B cell (primary cell): ENCODE data around the gene RSPH1. TPM values are rescaled to one million over a fixed set of nuclear protein-coding genes. Genes with fewer than 3 reads are reported as not detected.

Source experiments
- ATAC-seq: fragments of 200-7000 bp; cut with Tn5 transposase; one replicate; pipeline ENCODE4 v1.10.0; 2021; ENCODE audit warnings: low read depth, mild to moderate bottlenecking, moderate number of reproducible peaks, moderate library complexity
- CTCF ChIA-PET: fragments of 350-600 bp; sonication (Branson Sonifier 250); formaldehyde crosslinking; loops from one replicate; lab custom pipeline; 2021; ENCODE audit warnings: antibody characterized with exemption, inconsistent platforms; lab: Charles Lee
- POLR2A ChIA-PET: fragments of 350-600 bp; sonication (Branson Sonifier 250); formaldehyde crosslinking; loops from one replicate; lab custom pipeline; 2021; ENCODE audit warnings: antibody characterized with exemption; lab: Charles Lee
- DNase-seq: peaks from one replicate; pipeline ENCODE4 v3.0.0; 2013
- H2AFZ ChIP-seq: 2 replicates; pipeline ENCODE4 v1.6.1; 2012; ENCODE audit warnings: mild to moderate bottlenecking, low read depth, low read length; ENCODE audit not compliant: insufficient read depth, poor library complexity, severe bottlenecking
- H3K27ac ChIP-seq, 2 donors: 1 replicate in 1 of 2; 2 replicates in 1 of 2; pipeline ENCODE4 v1.5.1; 2012 to 2013; ENCODE audit warnings: low read length in 2 of 2, mild to moderate bottlenecking in 2 of 2, moderate library complexity in 1 of 2
- H3K27me3 ChIP-seq, 4 experiments: fragments of 200-600 bp in 1 of 4; sonication (generic) in 1 of 4; replicated peaks in 1 of 4; 1 replicate in 2 of 4; 2 replicates in 2 of 4; pipeline versions ENCODE4 v1.6.1 to v1.7.0; 2013 to 2016; ENCODE audit warnings: low read length in 3 of 4, mild to moderate bottlenecking in 2 of 4, mixed read lengths in 1 of 4, moderate library complexity in 1 of 4; ENCODE audit not compliant: insufficient read depth in 4 of 4, control insufficient read depth in 3 of 4; ENCODE audit errors: control extremely low read depth in 1 of 4
- H3K36me3 ChIP-seq, 2 experiments: replicated peaks in 1 of 2; 1 replicate in 1 of 2; 2 replicates in 1 of 2; pipeline versions ENCODE4 v1.6.1 to v1.7.1; 2013; ENCODE audit warnings: low read length in 1 of 2; ENCODE audit not compliant: insufficient read depth in 2 of 2, control insufficient read depth in 1 of 2; ENCODE audit errors: control extremely low read depth in 1 of 2, extremely low read depth in 1 of 2
- H3K4me1 ChIP-seq, 2 donors: fragments of 200-600 bp in 1 of 2; sonication (generic) in 1 of 2; 1 replicate in 1 of 2; 2 replicates in 1 of 2; pipeline versions ENCODE4 v1.5.1 to v1.6.1; 2013 to 2017; ENCODE audit warnings: low read length in 2 of 2; ENCODE audit not compliant: control insufficient read depth in 2 of 2, insufficient read depth in 2 of 2
- H3K4me2 ChIP-seq: replicated peaks from 2 replicates; pipeline ENCODE3; 2012; ENCODE audit warnings: mild to moderate bottlenecking, low read depth, low read length; ENCODE audit not compliant: poor library complexity, severe bottlenecking
- H3K4me3 ChIP-seq, 5 experiments: fragments of 200-600 bp in 1 of 5; sonication (generic) in 1 of 5; 1 replicate in 3 of 5; 2 replicates in 2 of 5; pipeline versions ENCODE4 v1.5.1 to v1.7.0; 2011 to 2016; ENCODE audit warnings: low read length in 4 of 5, mild to moderate bottlenecking in 4 of 5, low read depth in 2 of 5, control low read depth in 1 of 5, moderate library complexity in 1 of 5; ENCODE audit not compliant: insufficient read depth in 1 of 5; ENCODE audit errors: control extremely low read depth in 1 of 5, extremely low read depth in 1 of 5
- H3K79me2 ChIP-seq: fragments of 200-600 bp; sonication (generic); one replicate; pipeline ENCODE4 v1.6.0; 2016; ENCODE audit warnings: low read length; ENCODE audit not compliant: control insufficient read depth, insufficient read depth
- H3K9ac ChIP-seq: fragments of 200-600 bp; sonication (generic); 2 replicates; pipeline ENCODE4 v1.6.1; 2017; ENCODE audit warnings: mild to moderate bottlenecking, low read length, moderate library complexity
- H3K9me3 ChIP-seq, 3 donors: one replicate each; pipeline versions ENCODE4 v1.6.1 to v1.7.1; 2013; ENCODE audit warnings: low read length in 2 of 3; ENCODE audit not compliant: control insufficient read depth in 2 of 3, insufficient read depth in 1 of 3; ENCODE audit errors: control extremely low read depth in 1 of 3
- H4K20me1 ChIP-seq: 2 replicates; pipeline ENCODE4 v1.6.0; 2012; ENCODE audit warnings: mild to moderate bottlenecking, low read length; ENCODE audit not compliant: insufficient read depth, control insufficient read depth, poor library complexity, severe bottlenecking
- H3K27ac Mint-ChIP-seq: one replicate; pipeline ENCODE4 v1.8.0; 2021; ENCODE audit warnings: mixed read lengths
- H3K27me3 Mint-ChIP-seq: one replicate; pipeline ENCODE4 v1.8.0; 2021; ENCODE audit warnings: mixed read lengths
- H3K4me1 Mint-ChIP-seq: one replicate; pipeline ENCODE4 v1.8.0; 2021; ENCODE audit warnings: mixed read lengths
- H3K4me3 Mint-ChIP-seq: one replicate; pipeline ENCODE4 v1.8.0; 2021; ENCODE audit warnings: mixed read lengths
- H3K9me3 Mint-ChIP-seq: one replicate; pipeline ENCODE4 v1.8.0; 2022; ENCODE audit warnings: mixed read lengths; ENCODE audit not compliant: insufficient read depth
- CTCF ChIP-seq: fragments of 200-600 bp; IDR thresholded peaks from one replicate; pipeline ENCODE4 v1.8.0; 2022; ENCODE audit warnings: antibody characterized with exemption, mild to moderate bottlenecking
- EZH2 ChIP-seq: IDR thresholded peaks from 2 replicates; pipeline ENCODE4 v1.6.1; 2012; ENCODE audit warnings: borderline replicate concordance, low read depth, mild to moderate bottlenecking, moderate library complexity, low read length; ENCODE audit not compliant: insufficient read depth, poor library complexity, severe bottlenecking
- WGBS: methylation state at CpG from one replicate; pipeline ENCODE4 v1.1.5; 2013; ENCODE audit warnings: missing lambda C conversion rate; ENCODE audit not compliant: insufficient coverage; 5-methylcytosine and 5-hydroxymethylcytosine counted together
- intact Hi-C: fragments of 100-400 bp; cut with micrococcal nuclease; formaldehyde crosslinking; loops from one replicate; pipeline ENCODE4 v1.10.0; 2022
- polyA plus RNA-seq: library from polyadenylated mRNA; depleted of rRNA; stranded (reverse); fragments of >200 nt; gene quantifications from 2 replicates; pipeline ENCODE4 v1.2.3, GENCODE V29; 2012
- total RNA-seq, 2 donors: library from RNA; stranded (reverse); fragments of 120-200 nt in 1 of 2; gene quantifications; 1 replicate in 1 of 2; 2 replicates in 1 of 2; pipeline versions ENCODE4 v1.2.3 to v1.2.4, GENCODE V29; 2013 to 2022

The RSPH1 gene
- total and polyA plus RNA-seq, 2 donors (not counting 1 experiment from before 2014, with no cell fraction given) = 0.10 to 0.64 TPM

GRCh38 chr21:42533306-42533962, 37.4 kb upstream of the RSPH1 start:
- no peaks in the 10 kb centered on the region for H3K9me3 Mint-ChIP-seq
- peaks cover 54 to 58% of the 10 kb centered on the region in 2 donors for H3K4me1 ChIP-seq
- peak overlapping the region; percentile 86 to 88 for H3K27ac ChIP-seq

More at GRCh38 chr21:42533306-42533962, 37.4 kb upstream of the RSPH1 start:
- WGBS = 97% methylated on average over 9 of the region's 13 CpGs
- Mint-ChIP-seq H3K4me3 (peak overlapping the region; percentile 72), H3K27me3 (no peaks in the 10 kb centered on the region), H3K4me1 (peaks cover 87% of the 10 kb centered on the region), H3K27ac (peak overlapping the region; percentile 94)
- intact Hi-C loops = loop anchor here (10.0 kb wide), 1 partner anchor 609 kb away; no protein-coding TSS in a partner anchor
- Histone ChIP-seq H3K4me2 (peak overlapping the region; percentile 73), H3K27me3 (no peaks in the 10 kb centered on the region), H2AFZ (no peak overlapping the region), H3K36me3 (peaks cover 0 to 15% of the 10 kb centered on the region in 2 experiments), H3K9ac (no peak overlapping the region), H3K4me3 (no peak overlapping the region), H3K79me2 (peaks cover 73% of the 10 kb centered on the region), H4K20me1 (peaks cover 2% of the 10 kb centered on the region), H3K9me3 (no peaks in the 10 kb centered on the region)
- ChIA-PET CTCF (interaction anchor here (2.4 kb wide), 1 partner anchor 19 kb away, joined by 10 read pairs; the partner anchor contains the start of gene SLC37A1), POLR2A (interaction anchor here (0.8 kb wide), 1 partner anchor 245 kb away, joined by 3 read pairs; no protein-coding TSS in a partner anchor)
- DNase-seq (no peak), ATAC-seq (no peak)
- TF ChIP-seq EZH2 (no peak), CTCF (no peak)
